Posterior cingulate gyrus (tissue), 11 donors: ENCODE data around the gene MICALL2.
A peak's percentile ranks its signal among the peaks of the same experiment; 100 is the strongest.

Source experiments
- DNase-seq, 10 donors: peaks; one replicate each; pipeline versions ENCODE4 v3.0.0 to v3.0.0-alpha.2; 2020 to 2021; ENCODE audit warnings: mixed read lengths in 3 of 10
- intact Hi-C: fragments of 100-400 bp; cut with DNase I; formaldehyde crosslinking; loops from one replicate; pipeline ENCODE4 v1.15.1; 2023

MICALL2 gene

DNA sequence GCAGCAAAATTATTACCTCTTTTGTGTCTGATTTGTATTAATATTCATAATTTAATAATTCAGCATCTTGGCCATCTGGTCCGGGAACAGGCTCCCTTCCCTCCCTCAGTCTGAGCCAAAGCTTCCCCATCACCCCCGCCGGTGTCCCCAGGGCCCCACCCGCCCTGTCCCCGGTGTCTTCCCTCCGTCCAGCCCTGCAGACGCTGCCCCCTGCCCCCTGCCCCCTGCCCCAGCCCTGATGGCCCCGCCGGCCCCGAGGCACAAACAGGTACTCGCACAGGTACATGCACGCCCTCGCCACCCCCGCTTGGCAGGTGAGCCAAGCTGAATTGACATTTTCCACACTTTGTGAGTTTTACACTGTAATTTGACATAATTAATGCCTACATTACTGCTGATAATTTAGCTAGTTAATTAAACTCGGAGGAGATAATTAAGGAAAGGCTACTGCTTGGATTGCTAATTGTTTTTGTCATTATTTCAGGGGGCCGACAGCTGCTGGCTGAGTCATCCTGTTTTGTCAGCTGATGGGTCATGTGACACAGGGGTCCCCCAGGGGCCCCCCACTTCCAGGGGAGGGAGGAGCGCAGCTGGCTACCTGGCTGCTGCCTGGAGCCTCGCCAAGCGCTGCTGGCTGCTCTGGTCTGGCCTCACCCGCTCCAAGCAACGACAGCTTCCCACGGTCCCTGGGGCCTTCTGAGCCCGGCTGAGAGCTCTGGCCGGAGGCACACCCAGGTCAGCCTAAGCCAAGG is 36.6 kb downstream of the MICALL2 start:
- intact Hi-C loops = no loop called here
- no peak for DNase-seq

GRCh38 chr7:1421946-1422345 is 37.3 kb downstream of the MICALL2 start:
- intact Hi-C loops = no loop called here
- peak in 1 of 10 donors; percentile 75 for DNase-seq

GRCh38 chr7:1421020-1421790 is 38.1 kb downstream of the MICALL2 start:
- intact Hi-C loops = no loop called here
- peak in 1 of 10 donors; percentile 76 for DNase-seq

DNA sequence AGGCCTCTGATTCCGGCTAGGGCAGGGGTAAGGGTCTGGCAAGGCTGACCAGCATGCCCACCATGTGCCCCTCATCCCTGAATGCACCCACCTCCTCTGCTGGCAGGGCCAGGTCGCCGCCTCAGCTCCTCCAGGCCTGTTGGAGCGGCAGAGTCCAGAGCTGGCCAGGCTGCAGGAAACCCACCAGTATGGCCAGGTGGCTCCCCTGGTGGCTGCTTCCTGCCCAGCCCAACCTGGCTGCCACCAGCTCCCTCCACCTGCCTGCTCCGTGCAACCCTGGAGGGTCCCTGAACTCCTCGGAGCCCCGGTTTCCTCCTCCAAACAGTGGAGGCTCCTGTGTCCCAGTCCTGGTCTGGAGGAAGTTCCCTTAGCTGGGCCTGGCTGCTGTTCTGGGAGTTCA is 39.6 kb downstream of the MICALL2 start:
- DNase-seq = no peak
- intact Hi-C loops = no loop called here

DNA sequence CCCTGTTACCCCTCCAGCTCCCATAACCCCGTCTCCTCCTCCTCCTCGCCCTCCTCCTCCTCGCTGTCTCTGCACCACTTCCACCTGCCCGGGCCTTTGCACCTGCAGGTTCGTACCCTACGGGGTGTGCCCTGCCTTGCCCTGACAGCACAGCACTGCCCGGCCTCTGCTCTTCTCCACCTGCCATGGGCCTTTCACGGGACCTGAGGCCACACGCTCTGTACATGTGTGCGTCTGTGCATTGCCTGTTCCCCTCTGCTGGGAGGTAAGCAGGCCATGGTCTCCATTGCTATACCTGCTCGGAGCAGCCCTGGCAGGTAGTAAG is 40.0 kb downstream of the MICALL2 start:
- intact Hi-C loops = no loop called here
- no peak for DNase-seq

DNA sequence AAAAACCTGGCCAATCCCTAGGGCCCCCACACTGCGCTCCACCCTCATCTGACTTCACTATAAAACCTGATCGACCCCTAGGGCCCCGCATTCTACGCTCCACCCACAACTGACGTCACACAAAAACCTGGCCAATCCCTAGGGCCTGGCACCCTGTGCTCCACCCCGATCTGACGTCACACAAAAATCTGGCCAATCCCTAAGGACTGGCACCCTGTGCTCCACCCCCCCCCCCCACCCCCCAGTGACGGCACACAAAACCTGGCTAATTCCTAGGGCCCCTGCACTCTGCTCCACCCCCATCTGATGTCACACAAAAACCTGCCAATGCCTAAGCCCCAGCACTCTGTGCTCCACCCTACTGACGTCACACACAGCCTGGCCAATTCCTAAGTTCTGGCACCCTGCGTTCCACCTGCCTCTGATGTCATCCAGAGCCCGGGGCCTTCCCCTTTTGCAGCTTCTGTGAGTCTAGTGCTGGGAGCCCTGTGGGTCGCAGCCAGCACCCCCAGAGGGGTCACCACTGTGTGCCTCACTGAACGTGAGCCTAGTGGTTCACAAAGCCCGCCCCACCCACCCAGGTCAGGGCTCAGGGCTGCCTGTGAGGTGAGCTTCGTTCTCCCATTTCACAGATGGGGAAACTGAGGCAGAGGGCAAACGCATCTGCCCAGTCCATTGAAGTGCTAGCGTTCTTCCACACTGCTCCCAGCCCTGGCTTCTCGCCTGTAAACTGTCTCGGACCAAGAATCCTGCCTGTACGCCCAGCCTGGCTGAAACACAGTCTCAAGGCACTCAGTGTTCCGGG is 40.6 kb downstream of the MICALL2 start:
- DNase-seq = peak in 1 of 10 donors; percentile 57
- intact Hi-C loops = no loop called here

GRCh38 chr7:1415389-1415990 is 43.8 kb downstream of the MICALL2 start:
- no peak for DNase-seq
- intact Hi-C loops = no loop called here

- DNase-seq = no peak
- intact Hi-C loops = no loop called here
Measured at GRCh38 chr7:1413936-1414639, 45.2 kb downstream of the MICALL2 start.

DNA sequence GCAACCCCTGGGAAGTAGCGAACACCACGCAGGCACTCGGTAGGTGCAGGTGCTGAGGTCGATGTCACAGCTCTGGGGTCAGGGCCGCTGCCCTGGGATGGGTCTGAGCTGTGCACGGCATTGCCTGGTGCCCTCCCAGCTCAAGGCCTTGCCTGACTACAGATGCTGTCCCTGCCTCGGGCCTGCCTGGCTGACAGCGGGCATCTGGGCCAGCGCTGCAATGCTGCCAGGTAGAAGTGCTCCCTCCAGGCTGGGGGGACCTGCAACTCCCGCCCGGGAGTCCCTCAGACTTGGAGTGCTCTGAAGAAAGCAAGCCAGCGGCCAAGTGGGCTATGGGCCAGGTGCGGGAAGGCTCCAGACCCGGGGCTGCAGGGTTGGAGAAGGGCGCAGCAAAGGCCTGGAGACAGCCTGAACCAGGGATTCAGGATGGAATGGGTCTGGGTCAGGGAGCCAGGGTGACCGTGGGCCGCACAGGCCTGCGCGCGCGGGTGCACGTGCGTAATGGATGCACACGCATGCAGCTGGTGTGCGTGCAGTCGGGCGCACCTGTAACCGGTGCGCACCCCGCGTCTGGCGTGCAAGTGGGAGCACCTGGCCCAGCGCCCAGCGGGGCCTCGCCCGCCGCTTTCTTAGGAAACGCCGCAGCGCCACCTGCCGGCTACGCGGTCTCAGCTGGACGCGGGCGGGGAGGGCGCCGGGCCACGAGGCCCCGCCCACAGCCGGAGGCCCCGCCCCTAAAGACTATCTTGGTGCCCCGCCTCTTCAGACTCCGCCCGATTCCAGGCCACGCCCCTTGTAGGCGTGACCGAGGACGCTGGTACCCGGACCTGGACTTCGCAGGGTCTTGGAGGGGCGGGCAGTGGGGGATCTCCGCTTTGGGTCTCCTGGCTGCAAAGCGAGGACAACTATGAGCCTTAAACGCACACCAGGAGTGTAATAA is 46.7 kb downstream of the MICALL2 start:
- intact Hi-C loops = loop anchor here (1.0 kb wide), 2 partner anchors 187 to 218 kb away; no protein-coding TSS in a partner anchor
- peak in 9 of 10 donors; percentile 27 to 95 (median 69) for DNase-seq

- no peak for DNase-seq
- intact Hi-C loops = no loop called here
Measured at GRCh38 chr7:1411414-1411813, 47.9 kb downstream of the MICALL2 start.

GRCh38 chr7:1410992-1411391 is 48.3 kb downstream of the MICALL2 start:
- intact Hi-C loops = no loop called here
- DNase-seq = no peak

GRCh38 chr7:1409555-1409954 is 49.7 kb downstream of the MICALL2 start:
- intact Hi-C loops = no loop called here
- DNase-seq = no peak

GRCh38 chr7:1408466-1408865 is 50.8 kb downstream of the MICALL2 start:
- no peak for DNase-seq
- intact Hi-C loops = no loop called here

DNA sequence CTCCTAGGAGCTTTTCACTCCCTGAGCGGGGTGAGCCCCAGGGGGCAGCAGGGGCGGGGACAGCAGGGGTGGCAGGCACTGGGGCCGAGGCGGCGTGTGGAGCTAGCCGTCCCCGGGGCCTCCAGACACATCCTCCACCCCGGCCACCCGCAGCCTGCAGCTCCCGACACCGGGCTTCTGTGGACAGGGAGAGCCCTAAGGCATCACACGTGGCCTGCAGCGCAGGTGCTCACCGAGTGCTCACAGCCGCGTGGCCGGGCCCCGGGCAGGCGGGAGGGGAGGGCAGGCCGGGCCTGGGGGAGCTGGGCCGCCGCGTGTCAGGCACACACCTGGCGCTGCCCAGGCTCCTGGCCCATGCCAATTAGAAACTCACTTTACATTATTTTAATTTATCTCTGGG is 51.4 kb downstream of the MICALL2 start:
- no peak for DNase-seq

DNA sequence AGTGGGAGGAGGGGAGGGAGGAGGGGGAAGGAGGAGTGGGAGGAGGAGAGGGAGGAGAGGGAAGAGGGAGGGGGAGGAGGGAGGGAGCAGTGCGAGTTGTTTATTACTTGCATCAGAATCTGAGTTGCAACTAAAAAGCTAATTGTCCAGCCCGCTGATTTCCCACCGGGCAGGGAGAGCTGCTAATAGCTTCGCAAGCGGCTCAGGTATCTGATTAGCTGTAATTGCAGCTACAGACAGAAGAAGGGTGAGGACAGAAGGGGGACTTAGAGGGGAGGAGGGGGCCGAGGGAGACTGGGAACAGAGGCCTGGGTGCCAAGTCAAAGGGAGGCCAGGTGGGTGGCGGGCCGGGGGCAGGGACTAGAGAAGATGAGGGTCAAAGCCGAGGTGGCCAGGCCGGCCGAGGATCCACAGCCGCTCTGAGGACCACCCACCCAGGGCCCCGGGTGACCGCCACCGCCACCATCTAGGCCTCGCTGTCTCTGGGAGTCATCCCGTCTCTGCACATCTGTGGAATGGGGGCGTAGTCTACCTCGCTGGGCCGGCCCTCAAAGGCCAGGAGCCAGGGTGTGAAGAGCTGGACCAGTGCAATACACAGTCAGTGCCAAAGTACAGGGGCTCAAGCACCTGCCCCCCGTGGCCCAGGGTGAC is 54.2 kb downstream of the MICALL2 start:
- no peak for DNase-seq
- intact Hi-C loops = no loop called here

More for the DNA sequence above, 51.4 kb downstream of the MICALL2 start:
- intact Hi-C loops = no loop called here

DNA sequence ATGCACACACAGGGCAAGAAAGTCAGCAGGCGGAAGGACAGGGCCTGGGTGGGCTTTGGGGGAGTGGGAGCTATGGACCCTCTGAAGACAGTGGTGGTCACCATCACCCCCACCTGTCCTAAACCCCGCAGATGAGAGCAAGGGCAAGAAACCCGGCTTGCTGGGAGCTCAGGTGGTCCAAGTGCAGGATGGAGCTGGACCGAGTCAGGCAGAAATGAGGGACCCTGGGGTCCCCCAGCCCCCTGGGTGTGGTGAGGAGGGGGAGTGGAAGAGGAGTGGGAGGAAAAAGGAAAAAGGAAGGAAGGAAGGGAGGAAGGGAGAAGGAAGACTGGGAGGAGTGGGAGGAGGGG is 54.8 kb downstream of the MICALL2 start:
- no peak for DNase-seq
- intact Hi-C loops = no loop called here

- peak in 2 of 10 donors; percentile 8 to 28 for DNase-seq
- intact Hi-C loops = no loop called here
Measured at GRCh38 chr7:1403638-1404459, 55.4 kb downstream of the MICALL2 start.
